GM23248 (cell line): ENCODE results near the gene ANKK1.

Experiments used
- EZH2 ChIP-seq: fragments of 200-600 bp; sonication (generic); IDR thresholded peaks from 2 replicates; pipeline ENCODE4 v1.6.1; 2018; ENCODE audit warnings: antibody characterized with exemption, mild to moderate bottlenecking; ENCODE audit not compliant: insufficient read depth, poor library complexity, severe bottlenecking
- EZH2phosphoT487 ChIP-seq: fragments of 200-600 bp; sonication (generic); IDR thresholded peaks from 2 replicates; pipeline ENCODE4 v1.6.1; 2018; ENCODE audit warnings: antibody characterized with exemption, moderate library complexity, mild to moderate bottlenecking, low read depth; ENCODE audit not compliant: insufficient read depth

DNA sequence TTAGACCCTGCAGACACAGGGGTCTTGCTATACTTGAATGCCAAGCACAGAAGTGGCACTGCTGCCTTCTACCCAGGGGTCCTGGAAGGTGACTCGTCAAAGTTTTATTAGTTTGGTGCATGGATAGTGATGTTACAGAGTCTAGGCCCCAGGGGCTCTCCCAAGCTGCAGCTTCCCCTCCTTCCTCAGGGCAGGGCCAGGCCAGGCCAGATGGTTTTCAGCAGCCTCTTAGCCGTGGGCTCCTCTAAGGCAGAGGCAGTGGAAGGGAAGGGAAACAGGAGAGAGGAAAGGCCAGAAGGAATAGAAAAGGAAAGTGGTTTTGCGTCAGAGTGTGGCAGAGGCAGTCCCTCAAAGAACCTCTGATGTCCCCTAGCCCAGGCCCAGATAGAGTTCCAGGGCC is 21.9 kb downstream of the ANKK1 start:
- TF ChIP-seq EZH2 (no peak), EZH2phosphoT487 (no peak)
